IMR-90 (cell line): Measurements from ENCODE around the gene PGF. TPM values are rescaled to one million over a fixed set of nuclear protein-coding genes. Genes with fewer than 3 reads are reported as not detected.

Experiments used
- ATAC-seq: fragments of 200-7000 bp; cut with Tn5 transposase; 2 replicates; pipeline ENCODE4 v1.9.1; 2020; ENCODE audit warnings: low read depth, mild to moderate bottlenecking, moderate library complexity
- BruUV-seq: library from RNA; stranded (reverse); fragments of 400-500 nt; replicated peaks from 2 replicates; lab custom pipeline; 2021; lab: Mats Ljungman, UMichigan
- CTCF ChIA-PET: fragments of 300-600 bp; formaldehyde crosslinking; extraction: SDS; loops from one replicate; lab custom pipeline; 2021; ENCODE audit warnings: antibody characterized with exemption; lab: Yijun Ruan, JAX
- POLR2A ChIA-PET: fragments of 300-600 bp; sonication (Branson Sonifier 250); formaldehyde crosslinking; loops from one replicate; lab custom pipeline; 2022; ENCODE audit warnings: antibody characterized with exemption; ENCODE audit not compliant: unreplicated experiment; lab: Charles Lee
- DNase-seq: peaks from one replicate; pipeline ENCODE4 v3.0.0; 2013
- H2AFZ ChIP-seq: replicated peaks from 2 replicates; pipeline ENCODE3; 2013; ENCODE audit warnings: low read length, mild to moderate bottlenecking; ENCODE audit not compliant: poor library complexity
- H2AK5ac ChIP-seq: 2 replicates; pipeline ENCODE4 v1.6.1; 2013; ENCODE audit warnings: low read depth, low read length, inconsistent platforms
- H2AK9ac ChIP-seq: replicated peaks from 2 replicates; pipeline ENCODE3; 2013; ENCODE audit warnings: mild to moderate bottlenecking, low read depth, low read length, moderate library complexity; ENCODE audit not compliant: poor library complexity
- H2BK120ac ChIP-seq: 2 replicates; pipeline ENCODE4 v1.6.1; 2013; ENCODE audit warnings: low read depth, low read length, inconsistent platforms
- H2BK15ac ChIP-seq: 3 replicates; pipeline ENCODE4 v1.6.1; 2013; ENCODE audit warnings: low read depth, low read length, inconsistent platforms
- H2BK20ac ChIP-seq: 2 replicates; pipeline ENCODE4 v1.6.1; 2013; ENCODE audit warnings: low read depth, mild to moderate bottlenecking, inconsistent platforms, low read length, moderate library complexity
- H2BK5ac ChIP-seq: 2 replicates; pipeline ENCODE4 v1.6.1; 2013; ENCODE audit warnings: mild to moderate bottlenecking, low read depth, low read length, inconsistent platforms; ENCODE audit not compliant: poor library complexity, severe bottlenecking
- H3K14ac ChIP-seq: replicated peaks from 2 replicates; pipeline ENCODE4 v1.6.1; 2013; ENCODE audit warnings: low read depth, low read length, inconsistent platforms
- H3K18ac ChIP-seq: 2 replicates; pipeline ENCODE4 v1.6.1; 2013; ENCODE audit warnings: low read depth, low read length, control low read depth
- H3K23ac ChIP-seq: 2 replicates; pipeline ENCODE4 v1.6.1; 2013; ENCODE audit warnings: low read depth, low read length, inconsistent platforms
- H3K27ac ChIP-seq: 2 replicates; pipeline ENCODE4 v1.5.1; 2013; ENCODE audit warnings: mild to moderate bottlenecking, control low read depth, low read length; ENCODE audit not compliant: insufficient read depth
- H3K27me3 ChIP-seq: 2 replicates; pipeline ENCODE4 v1.6.1; 2013; ENCODE audit warnings: low read length; ENCODE audit not compliant: control insufficient read depth, insufficient read depth
- H3K36me3 ChIP-seq: 2 replicates; pipeline ENCODE4 v1.6.1; 2013; ENCODE audit warnings: low read length, mixed read lengths; ENCODE audit not compliant: control insufficient read depth, insufficient read depth
- H3K4ac ChIP-seq: 2 replicates; pipeline ENCODE4 v1.6.1; 2013; ENCODE audit warnings: low read depth, low read length, inconsistent platforms
- H3K4me1 ChIP-seq: 2 replicates; pipeline ENCODE4 v1.6.1; 2013; ENCODE audit warnings: low read length, mixed read lengths; ENCODE audit not compliant: control insufficient read depth, insufficient read depth
- H3K4me2 ChIP-seq: 2 replicates; pipeline ENCODE4 v1.6.1; 2013; ENCODE audit warnings: low read depth, mild to moderate bottlenecking, control low read depth, low read length, moderate library complexity
- H3K4me3 ChIP-seq: 2 replicates; pipeline ENCODE4 v1.5.1; 2013; ENCODE audit warnings: low read depth, mild to moderate bottlenecking, control low read depth, low read length, moderate library complexity; ENCODE audit not compliant: insufficient read depth
- H3K56ac ChIP-seq: 2 replicates; pipeline ENCODE4 v1.6.1; 2013; ENCODE audit warnings: low read length, inconsistent platforms; ENCODE audit not compliant: insufficient read depth; ENCODE audit errors: extremely low read depth
- H3K79me1 ChIP-seq, 2 experiments: 2 replicates each; pipeline ENCODE4 v1.6.1; 2013; ENCODE audit warnings: low read length in 2 of 2, inconsistent platforms in 1 of 2, low read depth in 1 of 2
- H3K9ac ChIP-seq: 2 replicates; pipeline ENCODE4 v1.6.1; 2013; ENCODE audit warnings: low read depth, low read length, control low read depth
- H3K9me1 ChIP-seq: 2 replicates; pipeline ENCODE4 v1.6.1; 2013; ENCODE audit warnings: low read length, inconsistent platforms; ENCODE audit not compliant: insufficient read depth
- H3K9me3 ChIP-seq: 2 replicates; pipeline ENCODE4 v1.6.1; 2013; ENCODE audit warnings: low read length; ENCODE audit not compliant: control insufficient read depth, insufficient read depth
- H4K20me1 ChIP-seq: 2 replicates; pipeline ENCODE4 v1.6.1; 2013; ENCODE audit warnings: low read length, inconsistent platforms; ENCODE audit not compliant: insufficient read depth
- H4K5ac ChIP-seq: 2 replicates; pipeline ENCODE4 v1.6.1; 2013; ENCODE audit warnings: mild to moderate bottlenecking, low read depth, low read length, control low read depth
- H4K8ac ChIP-seq, 2 experiments: 2 replicates each; pipeline ENCODE4 v1.6.1; 2013; ENCODE audit warnings: low read depth in 2 of 2, low read length in 2 of 2, control low read depth in 1 of 2, inconsistent platforms in 1 of 2
- H4K91ac ChIP-seq: 2 replicates; pipeline ENCODE4 v1.6.1; 2013; ENCODE audit warnings: low read depth, low read length, inconsistent platforms; ENCODE audit not compliant: insufficient read depth
- CEBPB ChIP-seq: IDR thresholded peaks from 2 replicates; pipeline ENCODE4 v1.6.1; 2012; ENCODE audit warnings: low read depth, low read length, improper control_type of control experiment
- FOS ChIP-seq: fragments of 150-350 bp; IDR thresholded peaks from 2 replicates; pipeline ENCODE4 v1.6.1; 2016; ENCODE audit warnings: low read depth, low read length
- NFE2L2 ChIP-seq: fragments of 150-350 bp; IDR thresholded peaks from 2 replicates; pipeline ENCODE4 v1.6.1; 2016; ENCODE audit warnings: low read depth, mild to moderate bottlenecking, low read length
- RAD21 ChIP-seq: IDR thresholded peaks from 2 replicates; pipeline ENCODE4 v1.6.1; 2012; ENCODE audit warnings: low read length, improper control_type of control experiment
- WGBS, 2 experiments: methylation state at CpG; one replicate each; pipeline versions ENCODE4 v1.1.5 to v1.1.7; 2013; ENCODE audit warnings: missing lambda C conversion rate in 2 of 2; ENCODE audit not compliant: insufficient read length in 1 of 2; ENCODE audit errors: extremely low coverage in 2 of 2; 5-methylcytosine and 5-hydroxymethylcytosine counted together
- dilution Hi-C: fragments of 300-500 bp; cut with HindIII; formaldehyde crosslinking; loops from one replicate; pipeline ENCODE4 v1.14.3; 2018; ENCODE audit warnings: low sequenced_read_pairs; ENCODE audit not compliant: unreplicated experiment
- in situ Hi-C: fragments of 300-500 bp; cut with MboI; formaldehyde crosslinking; loops from 3 replicates; pipeline ENCODE4 v1.14.3; 2019; ENCODE audit warnings: low sequenced_read_pairs, inconsistent platforms, mixed read lengths
- intact Hi-C: fragments of 100-400 bp; cut with micrococcal nuclease; formaldehyde crosslinking; loops from 2 replicates; pipeline ENCODE4 v1.10.0; 2022
- polyA plus RNA-seq, 3 experiments: library from polyadenylated mRNA; depleted of rRNA; stranded (reverse); fragments of >200 nt; gene quantifications; 2 replicates each; pipeline ENCODE4 v1.2.3, GENCODE V29; 2012; ENCODE audit warnings: low replicate concordance in 1 of 3
- total RNA-seq: library from RNA; depleted of rRNA; stranded (reverse); fragments of >200 nt; gene quantifications from 2 replicates; pipeline ENCODE4 v1.2.3, GENCODE V29; 2012
- TF ChIP-seq, protein P1 (sequence below): fragments of 150-350 bp; IDR thresholded peaks from 2 replicates; pipeline ENCODE4 v1.6.1; 2016; ENCODE audit warnings: low read depth, mild to moderate bottlenecking, low read length, moderate library complexity, borderline replicate concordance

The PGF gene
- total and polyA plus RNA-seq, 2 of the 4 experiments (the other 2 are of a cell fraction) = 0.36 to 0.39 TPM

DNA sequence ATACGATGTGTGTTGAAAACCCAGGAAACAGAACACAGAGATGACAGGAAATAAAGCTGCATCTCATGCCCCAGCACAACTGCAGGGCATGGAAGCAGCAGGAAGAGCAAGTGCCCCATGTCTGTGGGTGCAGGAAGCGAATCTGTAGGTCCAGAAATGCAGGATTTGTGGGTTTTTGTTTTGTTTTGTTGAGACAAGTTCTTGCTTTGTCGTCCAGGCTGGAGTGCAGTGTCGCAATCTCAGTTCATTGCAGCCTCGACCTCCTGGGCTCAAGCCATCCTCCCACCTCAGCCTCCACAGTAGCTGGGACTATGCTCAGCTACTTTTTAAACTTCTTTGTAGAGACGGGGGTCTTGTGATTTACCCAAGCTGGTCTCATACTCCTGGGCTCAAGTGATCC is 26.2 kb downstream of the PGF start:
- WGBS, 2 experiments = 78% methylated on average over 2 of the region's 6 CpGs; no CpG with 5 or more reads in 1 of the 2 experiments
- no peak for ATAC-seq
- ChIA-PET POLR2A (no interaction called here), CTCF (interaction anchor here (0.6 kb wide), 1 partner anchor 160 kb away, joined by 3 read pairs; no protein-coding TSS in a partner anchor)
- no peak overlapping the region for H2AK9ac ChIP-seq
- H4K8ac ChIP-seq = no peak overlapping the region
- no peak overlapping the region for H3K18ac ChIP-seq
- 0 out of 2 replicates have a peak, but pooled peaks cover 5% of the 10 kb centered on the region for H3K9me1 ChIP-seq
- H2AK5ac ChIP-seq = no peak overlapping the region
- no peak overlapping the region for H2BK20ac ChIP-seq
- H3K27ac ChIP-seq = no peak overlapping the region
- H2AFZ ChIP-seq = no peak overlapping the region
- no peaks in the 10 kb centered on the region for H4K20me1 ChIP-seq
- no peak overlapping the region for H4K5ac ChIP-seq
- peaks cover 4% of the 10 kb centered on the region for H3K27me3 ChIP-seq
- H3K36me3 ChIP-seq = no peaks in the 10 kb centered on the region
- BruUV-seq = no TSS peak
- no peak overlapping the region for H3K4ac ChIP-seq
- no peak overlapping the region for H3K23ac ChIP-seq
- H3K14ac ChIP-seq = no peak overlapping the region
- no peaks in the 10 kb centered on the region for H3K9me3 ChIP-seq
- H2BK5ac ChIP-seq = no peak overlapping the region
- H3K79me1 ChIP-seq = no peaks in the 10 kb centered on the region
- H3K56ac ChIP-seq = no peak overlapping the region
- H3K4me1 ChIP-seq = peaks cover 1% of the 10 kb centered on the region; the same call in 1 of the 2 replicates
- in situ Hi-C loops = no loop called here
- intact Hi-C loops = no loop called here
- H3K9ac ChIP-seq = no peak overlapping the region
- no peak overlapping the region for H2BK120ac ChIP-seq
- no peak overlapping the region for H3K4me3 ChIP-seq
- H3K4me2 ChIP-seq = no peak overlapping the region
- TF ChIP-seq NFE2L2 = no peak
- no peak for TF ChIP-seq RAD21
- TF ChIP-seq, protein P1, sequence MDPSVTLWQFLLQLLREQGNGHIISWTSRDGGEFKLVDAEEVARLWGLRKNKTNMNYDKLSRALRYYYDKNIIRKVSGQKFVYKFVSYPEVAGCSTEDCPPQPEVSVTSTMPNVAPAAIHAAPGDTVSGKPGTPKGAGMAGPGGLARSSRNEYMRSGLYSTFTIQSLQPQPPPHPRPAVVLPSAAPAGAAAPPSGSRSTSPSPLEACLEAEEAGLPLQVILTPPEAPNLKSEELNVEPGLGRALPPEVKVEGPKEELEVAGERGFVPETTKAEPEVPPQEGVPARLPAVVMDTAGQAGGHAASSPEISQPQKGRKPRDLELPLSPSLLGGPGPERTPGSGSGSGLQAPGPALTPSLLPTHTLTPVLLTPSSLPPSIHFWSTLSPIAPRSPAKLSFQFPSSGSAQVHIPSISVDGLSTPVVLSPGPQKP = no peak
- TF ChIP-seq FOS = no peak
- peak; percentile 74 for TF ChIP-seq CEBPB
- no peak overlapping the region for H4K91ac ChIP-seq
- dilution Hi-C loops = no loop called here
- H2BK15ac ChIP-seq = no peak overlapping the region
- DNase-seq = no peak
